Nephron (organoid): ENCODE results near the gene SF3A1.
A peak's percentile ranks its signal among the peaks of the same experiment; 100 is the strongest.

ENCODE experiments used
- H3K27ac Mint-ChIP-seq, 3 experiments: 2 replicates each; pipeline ENCODE4 v1.8.0; 2020; ENCODE audit warnings: mixed read lengths in 3 of 3, mild to moderate bottlenecking in 2 of 3, moderate library complexity in 1 of 3
- H3K27me3 Mint-ChIP-seq: 2 replicates; pipeline ENCODE4 v1.8.0; 2021; ENCODE audit warnings: low read depth, mild to moderate bottlenecking, moderate library complexity, mixed read lengths
- H3K36me3 Mint-ChIP-seq: 2 replicates; pipeline ENCODE4 v1.8.0; 2020; ENCODE audit warnings: low read depth, mixed read lengths
- H3K4me1 Mint-ChIP-seq: 2 replicates; pipeline ENCODE4 v1.8.0; 2020; ENCODE audit warnings: mixed read lengths
- H3K4me3 Mint-ChIP-seq, 3 experiments: 2 replicates each; pipeline ENCODE4 v1.8.0; 2020; ENCODE audit warnings: mild to moderate bottlenecking in 3 of 3, mixed read lengths in 3 of 3, moderate library complexity in 2 of 3
- H3K9me3 Mint-ChIP-seq: 2 replicates; pipeline ENCODE4 v1.8.0; 2020; ENCODE audit warnings: mixed read lengths
- TF ChIP-seq, protein P1 (sequence below), 3 experiments: fragments of 200-600 bp; sonication (generic); IDR thresholded peaks; one replicate each; pipeline ENCODE4 v1.5.0; 2021; ENCODE audit warnings: antibody characterized with exemption in 3 of 3; ENCODE audit not compliant: unreplicated experiment in 3 of 3

SF3A1 gene

GRCh38 chr22:30354644-30355043 is 2.0 kb downstream of the SF3A1 start:
- Mint-ChIP-seq H3K36me3 (peaks cover 39% of the 10 kb centered on the region), H3K27me3 (no peaks in the 10 kb centered on the region), H3K9me3 (no peaks in the 10 kb centered on the region)

DNA sequence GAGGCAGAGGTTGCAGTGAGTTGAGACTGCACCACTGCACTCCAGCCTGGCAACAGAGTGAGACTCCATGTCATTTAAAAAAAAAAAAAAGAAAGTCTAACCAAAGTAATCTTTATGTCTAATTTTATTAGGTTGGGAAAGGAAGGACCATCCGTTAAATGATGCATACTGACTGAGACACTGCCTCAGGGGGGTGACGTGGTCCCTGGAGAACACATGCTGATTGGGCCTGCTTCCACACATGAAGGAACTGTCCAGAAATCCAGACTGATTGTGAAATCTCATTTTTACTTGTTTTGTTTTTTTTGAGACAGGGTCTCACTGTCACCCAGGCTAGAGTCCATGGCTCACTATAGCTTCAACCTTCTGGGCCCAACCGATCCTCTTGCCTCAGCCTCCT is 5.5 kb downstream of the SF3A1 start:
- H3K27me3 Mint-ChIP-seq, result no peaks in the 10 kb centered on the region
- no peak overlapping the region for H3K4me3 Mint-ChIP-seq
- no peak overlapping the region for H3K27ac Mint-ChIP-seq
- peaks cover 60% of the 10 kb centered on the region for H3K36me3 Mint-ChIP-seq
- TF ChIP-seq, protein P1, sequence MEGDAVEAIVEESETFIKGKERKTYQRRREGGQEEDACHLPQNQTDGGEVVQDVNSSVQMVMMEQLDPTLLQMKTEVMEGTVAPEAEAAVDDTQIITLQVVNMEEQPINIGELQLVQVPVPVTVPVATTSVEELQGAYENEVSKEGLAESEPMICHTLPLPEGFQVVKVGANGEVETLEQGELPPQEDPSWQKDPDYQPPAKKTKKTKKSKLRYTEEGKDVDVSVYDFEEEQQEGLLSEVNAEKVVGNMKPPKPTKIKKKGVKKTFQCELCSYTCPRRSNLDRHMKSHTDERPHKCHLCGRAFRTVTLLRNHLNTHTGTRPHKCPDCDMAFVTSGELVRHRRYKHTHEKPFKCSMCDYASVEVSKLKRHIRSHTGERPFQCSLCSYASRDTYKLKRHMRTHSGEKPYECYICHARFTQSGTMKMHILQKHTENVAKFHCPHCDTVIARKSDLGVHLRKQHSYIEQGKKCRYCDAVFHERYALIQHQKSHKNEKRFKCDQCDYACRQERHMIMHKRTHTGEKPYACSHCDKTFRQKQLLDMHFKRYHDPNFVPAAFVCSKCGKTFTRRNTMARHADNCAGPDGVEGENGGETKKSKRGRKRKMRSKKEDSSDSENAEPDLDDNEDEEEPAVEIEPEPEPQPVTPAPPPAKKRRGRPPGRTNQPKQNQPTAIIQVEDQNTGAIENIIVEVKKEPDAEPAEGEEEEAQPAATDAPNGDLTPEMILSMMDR (IDR thresholded peaks at IDR 0.05; ENCODE audit: unreplicated experiment in 3 of 3), result no peak
- peaks cover 27% of the 10 kb centered on the region for H3K4me1 Mint-ChIP-seq
- H3K9me3 Mint-ChIP-seq, result no peaks in the 10 kb centered on the region

More at GRCh38 chr22:30354644-30355043, 2.0 kb downstream of the SF3A1 start:
- H3K4me1 Mint-ChIP-seq, result peaks cover 35% of the 10 kb centered on the region
- H3K27ac Mint-ChIP-seq, result no peak overlapping the region
- peak overlapping the region in 2 of 3 experiments; percentile 99 to 100 for H3K4me3 Mint-ChIP-seq
- TF ChIP-seq, protein P1 (IDR thresholded peaks at IDR 0.05; ENCODE audit: unreplicated experiment in 3 of 3), result no peak

- Mint-ChIP-seq H3K4me3 (no peak overlapping the region), H3K36me3 (peaks cover 75% of the 10 kb centered on the region), H3K9me3 (no peaks in the 10 kb centered on the region), H3K4me1 (peaks cover 7% of the 10 kb centered on the region), H3K27me3 (no peaks in the 10 kb centered on the region), H3K27ac (peak overlapping the region; percentile 48 to 87 (median 53))
- TF ChIP-seq, protein P1 (IDR thresholded peaks at IDR 0.05; ENCODE audit: unreplicated experiment in 3 of 3), result no peak
Measured at GRCh38 chr22:30348809-30349208, 7.9 kb downstream of the SF3A1 start.

- no peak overlapping the region for H3K4me3 Mint-ChIP-seq
- H3K4me1 Mint-ChIP-seq, result peaks cover 4% of the 10 kb centered on the region
- H3K9me3 Mint-ChIP-seq, result no peaks in the 10 kb centered on the region
- peak overlapping the region; percentile 48 to 87 (median 53) for H3K27ac Mint-ChIP-seq
- TF ChIP-seq, protein P1 (IDR thresholded peaks at IDR 0.05; ENCODE audit: unreplicated experiment in 3 of 3), result no peak
- no peaks in the 10 kb centered on the region for H3K27me3 Mint-ChIP-seq
- peaks cover 76% of the 10 kb centered on the region for H3K36me3 Mint-ChIP-seq
Measured at GRCh38 chr22:30348404-30348803, 8.3 kb downstream of the SF3A1 start.

DNA sequence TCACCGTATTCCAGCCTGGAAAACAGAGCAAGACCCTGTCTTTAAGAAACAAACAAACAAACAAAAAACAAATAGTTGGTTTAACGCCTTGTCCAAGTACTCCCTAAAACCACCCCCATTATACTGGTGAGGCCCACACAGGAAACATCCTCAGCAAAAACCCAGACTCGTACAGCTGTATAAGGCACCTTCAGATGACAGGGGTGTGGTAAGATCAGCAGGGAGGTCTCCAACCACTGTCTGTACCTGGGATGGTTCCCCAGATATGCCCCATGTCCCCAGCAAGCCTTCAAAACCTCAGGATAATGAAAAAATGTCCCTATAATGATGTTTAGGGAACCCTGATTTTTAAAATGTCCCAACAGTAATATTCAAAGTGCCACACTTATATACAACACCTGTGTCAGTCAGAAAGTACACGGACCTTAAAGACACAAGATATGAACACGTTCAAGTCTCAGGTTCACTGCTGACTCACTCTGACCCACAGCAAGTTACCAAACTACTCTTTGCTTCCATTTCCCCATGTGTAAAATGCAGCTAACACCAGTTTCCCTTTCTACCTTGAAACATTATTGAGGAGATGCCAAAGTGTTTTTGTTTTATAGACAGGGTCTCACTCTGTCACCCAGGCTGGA is 9.3 kb downstream of the SF3A1 start:
- no peaks in the 10 kb centered on the region for H3K9me3 Mint-ChIP-seq
- no peak overlapping the region for H3K4me3 Mint-ChIP-seq
- H3K27me3 Mint-ChIP-seq, result no peaks in the 10 kb centered on the region
- peaks cover 4% of the 10 kb centered on the region for H3K4me1 Mint-ChIP-seq
- peaks cover 79% of the 10 kb centered on the region for H3K36me3 Mint-ChIP-seq
- TF ChIP-seq, protein P1 (IDR thresholded peaks at IDR 0.05; ENCODE audit: unreplicated experiment in 3 of 3), result no peak
- no peak overlapping the region for H3K27ac Mint-ChIP-seq
